SK-N-SH (cell line): ENCODE results near the gene CCNY.

ENCODE experiments used
- CHD2 ChIP-seq: fragments of 150-350 bp; IDR thresholded peaks from 2 replicates; pipeline ENCODE4 v1.6.1; 2018; ENCODE audit warnings: low read length; ENCODE audit not compliant: partially characterized antibody
- EP300 ChIP-seq, 2 experiments: IDR thresholded peaks; 2 replicates each; pipeline versions ENCODE4 v1.4.0 to v1.6.1; 2012; ENCODE audit warnings: borderline replicate concordance in 1 of 2, low read depth in 1 of 2, low read length in 1 of 2
- MAX ChIP-seq: IDR thresholded peaks from 2 replicates; pipeline ENCODE4 v1.4.0; 2012; ENCODE audit warnings: low read depth
- NRF1 ChIP-seq: IDR thresholded peaks from 2 replicates; pipeline ENCODE4 v1.6.1; 2012; ENCODE audit warnings: low read depth, mild to moderate bottlenecking, low read length
- YY1 ChIP-seq: IDR thresholded peaks from 2 replicates; pipeline ENCODE4 v1.4.0; 2012; ENCODE audit warnings: low read depth, mild to moderate bottlenecking
- TF ChIP-seq, protein P1 (sequence below): fragments of 200-600 bp; sonication (generic); IDR thresholded peaks from 2 replicates; pipeline ENCODE4 v1.6.1; 2017; ENCODE audit warnings: antibody characterized with exemption, mild to moderate bottlenecking, moderate library complexity

DNA sequence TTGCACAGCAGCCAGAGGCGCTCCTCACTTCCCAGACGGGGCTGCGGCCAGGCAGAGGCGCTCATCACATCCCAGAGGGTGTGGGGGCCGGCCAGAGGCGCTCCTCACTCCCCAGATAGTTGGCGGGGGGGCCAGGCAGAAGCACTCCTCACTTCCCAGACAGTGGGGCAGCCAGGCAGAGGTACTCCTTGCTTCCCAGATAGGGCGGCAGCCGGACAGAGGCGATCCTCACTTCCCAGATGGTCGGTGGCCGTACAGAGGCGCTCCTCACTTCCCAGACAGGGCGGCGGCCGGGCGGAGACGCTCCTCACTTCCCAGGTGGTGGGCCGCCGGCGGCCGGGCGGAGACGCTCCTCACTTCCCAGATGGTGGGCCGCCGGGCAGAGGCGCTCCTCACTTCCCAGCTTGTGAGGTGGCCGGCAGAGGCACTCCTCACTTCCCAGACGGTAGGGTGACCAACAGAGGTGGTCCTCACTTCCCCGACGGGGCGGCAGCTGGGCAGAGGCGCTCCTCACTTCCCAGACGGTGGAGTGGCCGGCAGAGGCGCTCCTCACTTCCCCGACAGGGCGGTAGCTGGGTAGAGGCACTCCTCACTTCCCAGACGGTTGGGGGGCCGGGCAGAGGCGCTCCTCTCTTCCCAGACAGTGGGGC lies 26.5 kb downstream of the CCNY start:
- TF ChIP-seq EP300 (IDR thresholded peaks at IDR 0.05; ENCODE audit: borderline replicate concordance in 1 of 2, low read depth in 1 of 2, low read length in 1 of 2) (no peak), CHD2 (no peak), NRF1 (no peak), YY1 (no peak), MAX (no peak)
- TF ChIP-seq, protein P1, sequence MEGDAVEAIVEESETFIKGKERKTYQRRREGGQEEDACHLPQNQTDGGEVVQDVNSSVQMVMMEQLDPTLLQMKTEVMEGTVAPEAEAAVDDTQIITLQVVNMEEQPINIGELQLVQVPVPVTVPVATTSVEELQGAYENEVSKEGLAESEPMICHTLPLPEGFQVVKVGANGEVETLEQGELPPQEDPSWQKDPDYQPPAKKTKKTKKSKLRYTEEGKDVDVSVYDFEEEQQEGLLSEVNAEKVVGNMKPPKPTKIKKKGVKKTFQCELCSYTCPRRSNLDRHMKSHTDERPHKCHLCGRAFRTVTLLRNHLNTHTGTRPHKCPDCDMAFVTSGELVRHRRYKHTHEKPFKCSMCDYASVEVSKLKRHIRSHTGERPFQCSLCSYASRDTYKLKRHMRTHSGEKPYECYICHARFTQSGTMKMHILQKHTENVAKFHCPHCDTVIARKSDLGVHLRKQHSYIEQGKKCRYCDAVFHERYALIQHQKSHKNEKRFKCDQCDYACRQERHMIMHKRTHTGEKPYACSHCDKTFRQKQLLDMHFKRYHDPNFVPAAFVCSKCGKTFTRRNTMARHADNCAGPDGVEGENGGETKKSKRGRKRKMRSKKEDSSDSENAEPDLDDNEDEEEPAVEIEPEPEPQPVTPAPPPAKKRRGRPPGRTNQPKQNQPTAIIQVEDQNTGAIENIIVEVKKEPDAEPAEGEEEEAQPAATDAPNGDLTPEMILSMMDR = no peak
